Vagina (tissue), 2 donors: ENCODE results near the gene PSD2. TPM values are rescaled to one million over a fixed set of nuclear protein-coding genes. Genes with fewer than 3 reads are reported as not detected.

Experiments used
- DNase-seq, 2 donors: peaks; one replicate each; pipeline ENCODE4 v3.0.0-alpha.2; 2017; ENCODE audit errors: extremely low spot score in 2 of 2
- H3K27ac ChIP-seq: fragments of 200-600 bp; sonication (generic); one replicate; pipeline ENCODE4 v1.5.1; 2019
- H3K27me3 ChIP-seq: fragments of 200-600 bp; sonication (generic); one replicate; pipeline ENCODE4 v1.5.1; 2019
- H3K36me3 ChIP-seq, 2 donors: fragments of 200-600 bp; sonication (generic); one replicate each; pipeline ENCODE4 v1.5.1; 2017 to 2019
- H3K4me1 ChIP-seq: fragments of 200-600 bp; sonication (generic); one replicate; pipeline ENCODE4 v1.5.1; 2019
- H3K4me3 ChIP-seq, 2 donors: fragments of 200-600 bp; sonication (generic); 1 replicate in 1 of 2; 2 replicates in 1 of 2; pipeline ENCODE4 v1.5.1; 2016 to 2019
- H3K9me3 ChIP-seq: fragments of 200-600 bp; sonication (generic); one replicate; pipeline ENCODE4 v1.5.1; 2019
- CTCF ChIP-seq, 3 experiments: fragments of 450-650 bp in 2 of 3; fragments of 200-600 bp in 1 of 3; sonication (generic) in 1 of 3; IDR thresholded peaks; one replicate each; pipeline ENCODE4 v1.5.1; 2017 to 2019; ENCODE audit warnings: antibody characterized with exemption in 3 of 3, mild to moderate bottlenecking in 2 of 3, moderate library complexity in 2 of 3
- POLR2A ChIP-seq, 2 donors: fragments of 450-650 bp; IDR thresholded peaks; one replicate each; pipeline ENCODE4 v1.6.1; 2017; ENCODE audit warnings: antibody characterized with exemption in 2 of 2, mild to moderate bottlenecking in 2 of 2, moderate library complexity in 2 of 2
- POLR2AphosphoS5 ChIP-seq, 2 donors: sonication (generic); formaldehyde crosslinking; IDR thresholded peaks; one replicate each; pipeline ENCODE4 v1.9.0; 2017; ENCODE audit warnings: antibody characterized with exemption in 2 of 2, mild to moderate bottlenecking in 2 of 2, low read depth in 1 of 2; ENCODE audit not compliant: insufficient read depth in 1 of 2
- intact Hi-C: fragments of 100-400 bp; cut with DNase I; formaldehyde crosslinking; loops from one replicate; pipeline ENCODE4 v1.15.1; 2023
- total RNA-seq: library from RNA; depleted of rRNA; stranded (reverse); fragments of >200 nt; gene quantifications from one replicate; pipeline ENCODE4 v1.2.3, GENCODE V29; 2016

The PSD2 gene
- total RNA-seq, 1 donor from 2014 or later = 0.25 TPM

DNA sequence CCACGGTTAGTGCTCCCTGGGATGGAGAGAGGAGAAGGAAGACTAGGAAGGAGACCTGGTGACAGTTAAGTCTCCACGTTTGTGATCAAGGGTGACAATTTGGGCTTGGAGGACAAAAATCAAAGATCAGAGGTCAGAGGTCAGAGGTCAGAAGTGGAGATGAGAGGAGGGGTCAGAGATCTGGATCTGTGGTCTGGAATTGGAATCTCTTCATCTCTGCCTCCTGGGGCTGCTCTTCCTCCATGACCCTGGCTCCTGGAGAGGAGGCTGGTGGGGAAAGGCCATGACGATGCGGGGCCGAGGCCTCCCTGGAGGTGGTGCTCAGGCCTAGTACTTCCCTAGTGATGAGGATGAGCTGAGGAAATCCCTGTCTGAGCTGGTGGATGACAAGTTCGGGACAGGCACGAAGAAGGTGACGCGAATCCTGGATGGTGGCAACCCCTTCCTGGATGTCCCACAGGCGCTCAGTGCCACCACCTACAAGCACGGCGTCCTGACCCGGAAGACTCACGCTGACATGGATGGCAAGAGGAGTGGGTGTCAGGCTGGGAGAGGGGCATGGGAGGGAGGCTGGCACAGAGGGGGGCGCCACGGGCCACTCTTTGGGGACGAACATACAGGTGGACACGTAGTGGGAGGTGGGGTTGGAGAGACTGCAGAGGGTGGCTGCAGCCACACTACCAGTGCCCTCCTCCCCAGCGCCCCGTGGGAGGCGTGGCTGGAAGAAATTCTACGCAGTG lies 41.0 kb downstream of the PSD2 start:
- Histone ChIP-seq H3K4me1 (no peaks in the 10 kb centered on the region), H3K9me3 (no peaks in the 10 kb centered on the region), H3K4me3 (no peak overlapping the region), H3K36me3 (no peaks in the 10 kb centered on the region), H3K27ac (no peak overlapping the region), H3K27me3 (no peaks in the 10 kb centered on the region)
- intact Hi-C loops = no loop called here
- no peak for DNase-seq
- TF ChIP-seq POLR2AphosphoS5 (IDR thresholded peaks at IDR 0.05; ENCODE audit: insufficient read depth in 1 of 2, low read depth in 1 of 2) (no peak), CTCF (IDR thresholded peaks at IDR 0.05) (no peak), POLR2A (IDR thresholded peaks at IDR 0.05) (no peak)

DNA sequence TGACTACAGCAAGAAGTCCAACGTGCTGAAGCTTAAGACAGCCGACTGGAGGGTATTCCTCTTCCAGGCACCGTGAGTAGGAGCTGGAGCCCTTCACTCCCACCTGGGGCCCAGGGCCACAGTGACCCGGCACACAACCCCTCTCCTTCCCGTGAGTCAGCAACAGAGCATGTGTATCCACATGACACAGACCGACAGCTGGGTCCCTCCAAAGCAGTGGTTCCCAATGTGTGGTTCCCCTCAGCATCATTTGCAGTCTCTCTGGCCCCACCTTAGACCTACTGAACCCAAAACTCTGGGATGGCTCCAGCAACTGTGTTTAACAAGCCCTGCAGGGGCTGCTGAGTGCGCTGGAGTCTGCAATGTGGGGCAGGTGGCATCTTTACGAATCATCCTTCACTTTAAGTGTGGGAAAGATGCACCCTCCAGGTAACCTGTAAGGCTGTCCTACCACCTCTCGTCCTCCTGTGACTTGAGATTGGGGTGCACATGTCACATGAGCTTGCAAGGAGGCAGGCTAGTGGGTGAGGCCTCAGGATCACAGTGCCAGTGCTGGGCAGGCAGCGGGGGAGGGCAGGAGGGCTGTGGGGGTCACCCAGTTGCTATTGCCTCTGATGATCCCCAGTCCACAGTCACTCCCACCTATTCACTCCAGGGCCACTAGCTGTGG lies 42.2 kb downstream of the PSD2 start:
- no peaks in the 10 kb centered on the region for H3K4me1 ChIP-seq
- DNase-seq = no peak
- H3K9me3 ChIP-seq = no peaks in the 10 kb centered on the region
- TF ChIP-seq CTCF (IDR thresholded peaks at IDR 0.05) = no peak
- no peak for TF ChIP-seq POLR2A (IDR thresholded peaks at IDR 0.05)
- no peak for TF ChIP-seq POLR2AphosphoS5 (IDR thresholded peaks at IDR 0.05; ENCODE audit: insufficient read depth in 1 of 2, low read depth in 1 of 2)
- H3K4me3 ChIP-seq = no peak overlapping the region
- intact Hi-C loops = no loop called here
- H3K27me3 ChIP-seq = no peaks in the 10 kb centered on the region
- no peaks in the 10 kb centered on the region for H3K36me3 ChIP-seq
- H3K27ac ChIP-seq = no peak overlapping the region

DNA sequence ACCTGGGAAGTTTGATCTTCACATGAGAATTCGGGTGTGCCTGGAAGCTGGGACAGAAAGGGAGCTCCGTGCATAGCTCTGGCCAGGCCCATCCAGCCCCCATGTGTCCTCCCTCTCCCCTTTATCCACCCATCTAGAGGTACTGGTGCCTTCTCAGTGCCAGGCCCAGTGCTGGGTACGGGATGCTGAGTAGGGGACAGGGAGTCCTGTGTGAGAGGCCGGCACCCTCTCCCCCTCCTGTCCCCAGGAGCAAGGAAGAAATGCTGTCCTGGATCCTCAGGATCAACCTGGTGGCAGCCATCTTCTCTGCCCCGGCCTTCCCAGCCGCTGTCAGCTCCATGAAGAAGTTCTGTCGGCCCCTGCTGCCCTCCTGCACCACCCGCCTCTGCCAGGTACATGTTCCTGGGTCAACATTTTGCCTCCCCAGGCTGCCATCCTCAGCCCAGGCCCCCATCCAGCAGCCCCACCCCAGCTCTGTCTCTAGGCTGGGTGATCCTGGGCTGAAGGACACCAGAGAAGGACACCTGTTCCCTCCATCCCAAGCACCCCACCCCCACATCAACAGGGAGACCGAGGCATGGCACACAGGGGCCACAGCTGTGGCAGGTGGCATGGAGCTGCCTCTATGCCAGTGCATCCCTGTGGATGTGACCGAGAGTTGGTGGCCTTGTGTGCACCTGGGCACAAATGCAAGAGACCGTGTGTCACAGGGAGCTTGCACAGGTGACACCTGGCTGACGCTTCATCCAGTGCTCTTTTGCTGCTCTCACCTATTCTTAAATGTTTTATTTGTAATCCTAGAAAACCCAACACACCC lies 43.0 kb downstream of the PSD2 start:
- H3K27me3 ChIP-seq = no peaks in the 10 kb centered on the region
- DNase-seq = no peak
- H3K36me3 ChIP-seq = no peaks in the 10 kb centered on the region

GRCh38 chr5:139839232-139839815 lies 43.7 kb downstream of the PSD2 start:
- no peak for DNase-seq
- Histone ChIP-seq H3K27me3 (no peaks in the 10 kb centered on the region), H3K9me3 (no peaks in the 10 kb centered on the region), H3K27ac (no peak overlapping the region), H3K36me3 (no peaks in the 10 kb centered on the region), H3K4me3 (no peak overlapping the region), H3K4me1 (no peaks in the 10 kb centered on the region)
- TF ChIP-seq POLR2AphosphoS5 (IDR thresholded peaks at IDR 0.05; ENCODE audit: insufficient read depth in 1 of 2, low read depth in 1 of 2) (no peak), CTCF (IDR thresholded peaks at IDR 0.05) (no peak), POLR2A (IDR thresholded peaks at IDR 0.05) (no peak)
- intact Hi-C loops = no loop called here

More for the DNA sequence above, 43.0 kb downstream of the PSD2 start:
- intact Hi-C loops = no loop called here
- H3K4me3 ChIP-seq = no peak overlapping the region
- H3K27ac ChIP-seq = no peak overlapping the region
- TF ChIP-seq POLR2A (IDR thresholded peaks at IDR 0.05) (no peak), POLR2AphosphoS5 (IDR thresholded peaks at IDR 0.05; ENCODE audit: insufficient read depth in 1 of 2, low read depth in 1 of 2) (no peak), CTCF (IDR thresholded peaks at IDR 0.05) (no peak)
- no peaks in the 10 kb centered on the region for H3K4me1 ChIP-seq
- H3K9me3 ChIP-seq = no peaks in the 10 kb centered on the region
